GM18909 (cell line): ENCODE results near the gene LAMC1.

Source experiments
- ATAC-seq: cut with Tn5 transposase; IDR thresholded peaks from one replicate; pipeline ENCODE4 v1.9.1; 2021; ENCODE audit warnings: mild to moderate bottlenecking; ENCODE audit not compliant: unreplicated experiment, poor library complexity

The LAMC1 gene

GRCh38 chr1:183175631-183176030 is 152.4 kb downstream of the LAMC1 start:
- ATAC-seq = no peak

DNA sequence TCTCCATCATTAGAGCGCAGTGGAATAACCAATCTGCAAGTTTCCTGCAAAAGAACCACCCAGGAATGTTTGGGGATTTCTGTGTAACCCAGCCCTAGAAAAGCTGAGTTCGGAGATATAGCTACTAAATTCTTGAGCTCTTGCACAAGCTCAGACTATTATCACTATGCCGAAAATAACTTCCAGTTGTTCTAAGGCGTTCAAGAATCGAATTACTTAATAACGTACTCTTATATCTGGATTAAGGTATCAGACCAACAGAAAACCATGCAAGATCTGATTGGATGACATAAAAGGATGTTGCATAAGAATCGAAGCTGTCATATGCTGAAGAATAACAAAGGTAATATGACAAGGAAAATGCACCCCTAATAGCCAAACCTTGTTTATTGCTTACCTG is 155.3 kb downstream of the LAMC1 start:
- no peak for ATAC-seq

- no peak for ATAC-seq
Measured at GRCh38 chr1:183179033-183179432, 155.8 kb downstream of the LAMC1 start.

DNA sequence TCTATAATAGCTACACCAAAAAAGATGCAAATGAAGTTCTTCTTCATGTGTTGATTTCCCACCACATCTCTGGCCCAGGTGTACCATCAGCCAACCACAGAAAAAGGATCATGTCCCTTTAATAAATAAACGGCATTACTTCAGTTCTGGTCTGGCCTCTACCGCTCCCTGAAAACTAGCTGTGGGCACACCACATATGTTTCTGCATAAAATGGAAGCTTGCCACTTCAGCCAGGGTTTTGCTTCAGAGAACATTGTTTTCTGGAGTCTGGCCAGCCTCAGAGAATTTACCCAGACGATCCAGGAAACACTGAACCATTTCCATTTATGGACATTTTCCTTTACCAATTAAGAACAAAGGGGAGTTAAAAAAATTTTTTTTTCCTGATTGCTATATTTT is 157.0 kb downstream of the LAMC1 start:
- ATAC-seq = peak; percentile 52

DNA sequence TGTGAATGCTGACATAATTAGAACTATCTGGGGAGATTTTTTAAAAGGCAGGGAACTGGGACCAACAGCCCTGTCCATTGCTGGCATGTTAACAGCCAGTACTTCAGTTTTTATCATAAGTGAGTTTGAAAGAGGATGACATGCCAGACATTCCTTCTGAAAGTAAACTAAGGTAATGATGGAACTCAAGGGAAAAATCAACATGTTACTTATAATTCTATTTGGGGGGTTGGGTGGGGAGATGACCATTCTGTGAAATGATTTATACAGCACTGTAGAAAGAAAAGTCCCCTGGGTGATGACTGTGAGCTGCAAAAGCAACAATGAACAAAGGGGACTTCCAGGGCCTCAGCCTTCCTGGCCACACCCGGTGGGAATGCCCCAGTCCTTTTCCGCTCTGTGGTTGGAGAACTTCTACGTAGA is 157.4 kb downstream of the LAMC1 start:
- ATAC-seq = no peak

GRCh38 chr1:183185941-183186490 is 162.8 kb downstream of the LAMC1 start, which contains the start of gene LAMC2:
Gene LAMC2, plus strand, starts transcription at chr1:183186264. Its CDS starts 89 bp downstream, at chr1:183186353.
- ATAC-seq = no peak

- ATAC-seq = no peak
Measured at GRCh38 chr1:183186841-183187240, 163.6 kb downstream of the LAMC1 start.

DNA sequence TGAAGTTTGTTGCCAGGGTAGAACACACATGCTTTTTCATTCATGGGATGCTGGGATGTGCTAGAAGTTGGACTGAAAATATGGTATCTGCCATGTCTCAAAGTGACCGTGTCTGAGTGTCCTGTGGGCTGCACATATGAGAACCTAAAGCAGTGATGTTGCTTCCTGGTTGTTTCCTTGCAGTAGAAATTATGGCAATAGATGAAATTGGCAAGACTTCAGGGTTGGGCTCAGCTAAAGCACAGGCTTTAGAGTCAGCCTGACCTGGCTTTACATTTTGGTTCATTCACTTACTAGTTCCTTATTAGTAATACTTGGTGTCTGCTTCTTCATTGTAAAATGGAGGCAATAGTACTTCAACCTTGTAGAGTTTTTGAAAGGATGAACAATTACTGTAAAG is 165.0 kb downstream of the LAMC1 start:
- no peak for ATAC-seq

DNA sequence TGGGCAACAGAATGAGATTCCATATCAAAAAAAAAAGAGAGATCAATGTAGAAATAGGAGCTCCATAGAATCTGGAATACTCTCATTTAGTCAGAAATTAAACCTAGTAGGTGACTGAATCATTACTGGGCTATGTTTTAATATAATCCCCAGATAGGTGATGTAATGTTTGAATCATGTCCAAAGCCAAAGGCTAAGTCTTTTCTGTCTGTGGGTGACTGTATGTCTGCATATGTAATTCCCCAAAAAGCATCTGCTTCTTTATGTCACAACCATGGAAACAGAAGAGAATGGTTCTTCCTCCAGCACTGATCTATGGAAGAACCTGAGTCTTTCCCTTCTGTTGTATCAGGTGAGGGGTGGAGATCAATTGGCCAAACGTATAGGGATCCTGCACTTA is 168.6 kb downstream of the LAMC1 start:
- no peak for ATAC-seq

- ATAC-seq = no peak
Measured at GRCh38 chr1:183193963-183194525, 170.8 kb downstream of the LAMC1 start.

DNA sequence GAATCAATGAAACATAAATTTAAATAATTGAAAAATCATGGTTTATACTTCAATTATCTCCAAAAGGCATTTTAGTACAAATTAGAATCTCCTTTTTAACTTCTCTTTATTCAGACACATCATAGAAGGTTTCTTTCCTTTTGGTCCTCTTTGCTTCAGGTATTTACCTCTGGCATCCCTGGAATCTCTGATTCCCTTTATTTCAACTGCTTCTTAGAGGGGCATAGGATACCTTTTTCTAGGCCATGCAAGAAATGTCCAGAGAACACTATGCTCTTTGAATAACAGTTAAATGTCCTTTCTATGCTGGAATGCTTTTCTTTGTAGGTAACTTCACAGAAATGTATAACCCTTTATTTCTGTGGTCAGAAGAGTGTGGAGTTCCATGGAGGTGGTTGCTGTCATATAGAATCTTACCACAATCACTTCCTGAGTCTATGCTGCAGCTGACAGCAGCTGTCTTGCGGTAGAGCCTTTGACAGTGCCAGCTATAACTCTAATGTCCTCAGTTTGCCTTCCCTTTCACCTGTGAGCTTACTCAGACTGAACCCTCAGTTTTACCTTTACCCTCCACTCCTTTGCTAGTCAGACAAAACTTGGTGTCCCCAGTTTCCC is 171.4 kb downstream of the LAMC1 start:
- peak; percentile 96 for ATAC-seq

GRCh38 chr1:183195142-183195574 is 171.9 kb downstream of the LAMC1 start:
- ATAC-seq = peak; percentile 59
